Measurements from ENCODE around the gene MRPL1.
"Not testable (repeated sequence)": the region's sequence is repeated elsewhere in the genome, so short reads cannot be mapped to it uniquely, and the experiment has no call there.

MRPL1 gene

DNA sequence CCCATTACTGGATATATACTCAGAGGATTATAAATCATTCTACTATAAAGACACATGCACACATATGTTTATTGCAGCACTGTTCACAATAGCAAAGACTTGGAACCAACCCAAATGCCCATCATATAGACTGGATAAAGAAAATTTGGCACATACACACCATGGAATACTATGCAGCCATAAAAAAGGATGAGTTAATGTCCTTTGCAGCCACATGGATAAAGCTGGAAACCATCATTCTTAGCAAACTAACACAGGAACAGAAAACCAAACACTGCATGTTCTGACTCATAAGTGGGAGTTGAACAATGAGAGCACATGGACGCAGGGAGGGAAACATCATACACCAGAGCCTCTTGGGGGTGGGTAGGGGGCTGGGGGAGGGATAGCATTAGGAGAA lies 111.0 kb downstream of the MRPL1 start:
- H3K9me3 Mint-ChIP-seq, H3K4me1 Mint-ChIP-seq, H3K4me3 Mint-ChIP-seq: not testable (repeated sequence)

DNA sequence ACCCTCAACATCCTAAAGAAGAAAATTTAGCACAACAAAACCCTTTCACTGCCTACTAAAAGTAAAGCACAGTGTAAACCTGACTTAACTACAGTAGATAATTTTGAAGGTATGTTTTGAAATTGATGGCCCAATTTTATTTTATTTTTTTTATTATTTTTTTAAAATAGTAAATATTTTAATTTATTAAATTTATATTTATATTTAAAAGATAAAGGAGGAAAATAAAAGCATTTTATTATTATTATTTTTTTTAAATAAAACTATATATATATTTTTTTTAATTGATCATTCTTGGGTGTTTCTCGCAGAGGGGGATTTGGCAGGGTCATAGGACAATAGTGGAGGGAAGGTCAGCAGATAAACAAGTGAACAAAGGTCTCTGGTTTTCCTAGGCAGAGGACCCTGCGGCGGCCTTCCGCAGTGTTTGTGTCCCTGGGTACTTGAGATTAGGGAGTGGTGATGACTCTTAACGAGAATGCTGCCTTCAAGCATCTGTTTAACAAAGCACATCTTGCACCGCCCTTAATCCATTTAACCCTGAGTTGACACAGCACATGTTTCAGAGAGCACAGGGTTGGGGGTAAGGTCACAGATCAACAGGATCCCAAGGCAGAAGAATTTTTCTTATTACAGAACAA lies 120.4 kb downstream of the MRPL1 start:
- H3K4me1 Mint-ChIP-seq, H3K9me3 Mint-ChIP-seq, H3K36me3 Mint-ChIP-seq, H3K27me3 Mint-ChIP-seq, H3K4me3 Mint-ChIP-seq, H3K27ac Mint-ChIP-seq: not testable (repeated sequence)

More for the DNA sequence above, 111.0 kb downstream of the MRPL1 start:
- peaks cover 16% of the 10 kb centered on the region for H3K27me3 Mint-ChIP-seq
- not testable (repeated sequence) for H3K27ac Mint-ChIP-seq, H3K36me3 Mint-ChIP-seq

DNA sequence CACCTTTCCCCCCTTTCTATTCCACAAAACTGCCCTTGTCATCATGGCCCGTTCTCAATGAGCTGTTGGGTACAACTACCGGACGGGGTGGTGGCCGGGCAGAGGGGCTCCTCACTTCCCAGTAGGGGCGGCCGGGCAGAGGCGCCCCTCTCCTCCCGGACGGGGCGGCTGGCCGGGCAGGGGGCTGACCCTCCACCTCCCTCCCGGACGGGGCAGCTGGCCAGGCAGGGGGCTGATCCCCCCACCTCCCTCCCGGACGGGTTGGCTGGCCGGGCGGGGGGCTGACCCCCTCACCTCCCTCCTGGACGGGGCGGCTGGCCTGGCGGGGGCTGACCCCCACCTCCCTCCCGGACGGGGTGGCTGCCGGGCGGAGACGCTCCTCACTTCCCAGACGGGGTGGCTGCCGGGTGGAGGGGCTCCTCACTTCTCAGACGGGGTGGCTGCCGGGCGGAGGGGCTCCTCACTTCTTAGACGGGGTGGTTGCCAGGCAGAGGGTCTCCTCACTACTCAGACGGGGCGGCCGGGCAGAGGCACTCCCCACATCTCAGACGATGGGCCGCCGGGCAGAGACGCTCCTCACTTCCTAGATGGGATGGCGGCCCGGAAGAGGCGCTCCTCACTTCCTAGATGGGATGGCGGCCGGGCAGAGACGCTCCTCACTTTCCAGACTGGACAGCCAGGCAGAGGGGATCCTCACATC lies 121.1 kb downstream of the MRPL1 start:
- H3K4me3 Mint-ChIP-seq, H3K9me3 Mint-ChIP-seq, H3K27me3 Mint-ChIP-seq, H3K27ac Mint-ChIP-seq, H3K36me3 Mint-ChIP-seq, H3K4me1 Mint-ChIP-seq: not testable (repeated sequence)

DNA sequence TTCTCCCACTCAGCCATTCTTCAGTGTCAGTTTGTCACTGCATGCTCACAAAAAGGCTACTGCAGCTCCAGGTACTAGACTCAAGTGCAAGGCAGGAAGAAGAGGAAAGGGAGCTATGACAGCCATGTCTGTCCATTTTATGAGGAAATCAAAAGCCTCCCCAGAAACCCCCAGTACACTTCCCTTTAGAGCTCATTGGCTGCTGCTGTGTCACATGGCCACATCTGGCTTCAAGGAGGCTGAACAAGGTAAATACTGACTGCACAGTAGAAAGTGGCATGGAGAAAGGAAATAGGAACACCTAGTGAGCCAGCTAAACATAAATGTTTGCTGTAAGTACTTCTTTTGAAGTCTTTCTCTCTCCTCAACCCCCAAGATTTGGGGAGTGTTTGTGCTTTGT lies 127.3 kb downstream of the MRPL1 start:
- H3K27ac Mint-ChIP-seq = no peak overlapping the region
- peaks cover 3% of the 10 kb centered on the region for H3K27me3 Mint-ChIP-seq
- H3K4me1 Mint-ChIP-seq = no peaks in the 10 kb centered on the region
- peaks cover 1% of the 10 kb centered on the region for H3K9me3 Mint-ChIP-seq
- H3K4me3 Mint-ChIP-seq = no peak overlapping the region
- no peaks in the 10 kb centered on the region for H3K36me3 Mint-ChIP-seq

DNA sequence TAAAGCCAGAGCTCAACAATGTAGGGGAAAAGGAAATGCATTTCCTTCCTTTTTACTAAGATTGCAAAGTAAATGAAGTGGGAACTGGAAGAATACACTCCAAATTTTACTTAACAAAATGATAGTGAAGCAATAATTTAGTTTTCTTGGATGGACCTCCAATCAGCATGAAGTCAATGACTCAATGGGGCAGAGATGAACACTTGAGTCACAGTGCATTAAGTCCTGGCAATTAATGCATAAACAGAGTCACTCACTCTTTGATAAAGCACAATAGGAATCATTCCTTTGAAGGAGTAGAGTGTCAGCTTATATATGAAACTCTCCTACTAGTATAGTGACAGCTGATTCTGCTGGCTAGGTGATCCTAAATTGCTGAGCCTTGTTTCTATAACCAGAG lies 127.8 kb downstream of the MRPL1 start:
- Mint-ChIP-seq H3K4me1 (no peaks in the 10 kb centered on the region), H3K27ac (no peak overlapping the region), H3K36me3 (no peaks in the 10 kb centered on the region), H3K9me3 (no peaks in the 10 kb centered on the region), H3K27me3 (peaks cover 3% of the 10 kb centered on the region), H3K4me3 (no peak overlapping the region)

DNA sequence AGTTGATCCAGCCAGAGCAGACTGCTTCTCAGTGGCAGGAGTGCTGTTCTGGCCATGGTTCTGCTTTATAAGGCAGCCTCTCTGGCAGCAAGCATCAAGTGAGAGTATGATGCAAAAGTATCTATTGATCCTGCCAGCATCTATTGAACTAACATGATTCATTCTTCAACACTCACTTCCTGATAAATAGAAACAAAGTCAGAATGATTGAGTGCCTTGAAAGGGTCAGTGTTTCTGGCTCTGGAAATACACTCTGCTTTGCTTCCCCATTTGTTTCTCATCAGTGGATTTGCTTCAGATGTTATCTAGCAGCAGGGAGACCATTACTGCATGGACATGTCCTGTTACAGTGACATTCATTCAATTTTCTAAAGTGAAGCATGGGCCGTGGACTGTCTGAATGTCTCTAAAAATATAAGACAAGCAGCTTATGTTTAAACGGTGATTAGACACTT lies 128.3 kb downstream of the MRPL1 start:
- peaks cover 3% of the 10 kb centered on the region for H3K27me3 Mint-ChIP-seq
- no peaks in the 10 kb centered on the region for H3K36me3 Mint-ChIP-seq
- H3K4me3 Mint-ChIP-seq = no peak overlapping the region
- no peak overlapping the region for H3K27ac Mint-ChIP-seq
- H3K4me1 Mint-ChIP-seq = no peaks in the 10 kb centered on the region
- no peaks in the 10 kb centered on the region for H3K9me3 Mint-ChIP-seq

DNA sequence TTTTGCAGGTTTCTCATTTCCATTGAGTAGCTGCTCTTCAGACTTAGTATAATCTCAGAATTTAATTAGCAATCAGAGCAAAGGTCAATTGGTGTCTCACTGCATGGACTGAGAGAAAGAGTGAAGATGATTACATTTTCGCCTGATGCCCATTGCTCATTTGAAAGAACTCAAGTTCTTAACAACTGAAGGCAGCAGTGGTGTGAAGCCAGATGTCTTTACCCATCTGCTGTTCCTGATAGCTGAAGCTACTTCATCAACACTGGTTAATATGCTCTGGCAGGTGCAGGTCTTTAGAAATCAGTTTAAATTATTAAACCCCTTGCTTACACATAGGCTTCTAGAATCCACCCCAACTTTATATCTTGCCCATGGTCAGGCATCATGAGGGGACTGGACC lies 130.0 kb downstream of the MRPL1 start:
- H3K27me3 Mint-ChIP-seq = peaks cover 3% of the 10 kb centered on the region
- H3K27ac Mint-ChIP-seq = no peak overlapping the region
- H3K4me3 Mint-ChIP-seq = no peak overlapping the region
- no peaks in the 10 kb centered on the region for H3K4me1 Mint-ChIP-seq
- no peaks in the 10 kb centered on the region for H3K9me3 Mint-ChIP-seq
- H3K36me3 Mint-ChIP-seq = no peaks in the 10 kb centered on the region

DNA sequence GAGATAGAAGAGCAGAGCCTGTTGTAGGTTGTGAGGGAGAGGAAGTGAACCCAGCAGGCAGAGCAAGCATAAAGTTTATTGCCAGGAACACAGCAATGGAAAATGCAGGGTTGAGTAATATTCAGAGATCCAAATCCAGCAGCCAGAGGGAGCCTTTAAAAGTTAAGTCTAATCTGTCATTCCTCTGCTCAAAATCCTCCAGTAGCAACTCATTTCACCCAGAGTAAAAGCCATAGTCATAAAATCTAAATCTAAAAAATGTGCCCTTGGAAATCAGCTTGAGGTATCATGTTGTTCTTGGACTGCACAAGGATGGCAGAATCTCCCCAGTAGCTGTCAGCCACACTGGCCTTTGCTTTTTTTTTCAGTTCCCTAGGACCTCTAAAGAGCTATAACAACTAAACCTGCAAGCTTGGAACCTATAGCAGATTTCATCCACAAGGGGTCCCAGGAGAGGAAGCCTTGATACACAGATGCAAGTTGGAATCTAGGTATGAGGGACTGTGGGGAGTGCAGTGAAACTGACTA lies 131.6 kb downstream of the MRPL1 start:
- Mint-ChIP-seq H3K9me3 (no peaks in the 10 kb centered on the region), H3K4me1 (no peaks in the 10 kb centered on the region), H3K4me3 (no peak overlapping the region), H3K27ac (no peak overlapping the region), H3K27me3 (peaks cover 3% of the 10 kb centered on the region), H3K36me3 (no peaks in the 10 kb centered on the region)

DNA sequence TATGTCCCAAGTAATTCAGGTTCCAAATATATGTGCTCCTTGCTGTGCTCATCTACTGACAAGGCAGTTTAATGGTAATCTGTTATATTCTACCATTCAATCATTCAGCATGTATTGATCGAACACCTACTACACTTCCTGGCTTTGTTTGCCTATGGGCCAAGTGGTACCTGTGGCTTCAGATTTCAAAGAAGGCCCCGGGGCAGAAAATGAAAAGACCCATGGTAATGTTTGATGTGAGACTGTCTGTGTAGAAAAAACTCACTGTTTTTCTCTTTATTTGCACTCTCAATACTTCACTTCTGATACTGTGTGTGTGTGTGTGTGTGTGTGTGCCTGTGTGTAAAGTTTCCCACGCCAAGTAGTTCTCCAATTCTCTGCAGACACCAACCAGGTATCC lies 133.4 kb downstream of the MRPL1 start:
- Mint-ChIP-seq H3K36me3 (no peaks in the 10 kb centered on the region), H3K9me3 (no peaks in the 10 kb centered on the region), H3K4me3 (no peak overlapping the region), H3K27me3 (peaks cover 5% of the 10 kb centered on the region), H3K27ac (no peak overlapping the region), H3K4me1 (no peaks in the 10 kb centered on the region)

DNA sequence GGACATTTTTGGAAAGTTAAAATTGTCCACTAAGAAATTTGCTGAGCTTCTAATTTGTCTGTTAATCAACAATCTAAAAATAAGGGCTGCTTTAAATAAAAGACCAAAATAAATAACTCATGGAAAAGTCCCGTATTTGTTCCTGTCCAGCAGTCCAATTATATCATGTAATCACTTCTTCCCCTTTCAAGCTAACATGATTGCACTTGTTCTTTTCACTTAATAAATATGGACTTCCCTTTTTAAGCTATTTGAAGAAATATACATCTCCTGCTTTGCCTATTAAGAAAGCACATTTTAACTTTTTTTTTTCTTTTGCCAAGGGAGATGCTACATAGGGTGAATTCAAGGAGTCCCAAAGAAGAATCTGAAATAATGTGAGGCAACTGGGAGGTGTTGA lies 138.9 kb downstream of the MRPL1 start:
- no peaks in the 10 kb centered on the region for H3K36me3 Mint-ChIP-seq
- H3K27me3 Mint-ChIP-seq = peaks cover 3% of the 10 kb centered on the region
- H3K9me3 Mint-ChIP-seq = no peaks in the 10 kb centered on the region
- no peaks in the 10 kb centered on the region for H3K4me1 Mint-ChIP-seq
- H3K4me3 Mint-ChIP-seq = no peak overlapping the region
- no peak overlapping the region for H3K27ac Mint-ChIP-seq

DNA sequence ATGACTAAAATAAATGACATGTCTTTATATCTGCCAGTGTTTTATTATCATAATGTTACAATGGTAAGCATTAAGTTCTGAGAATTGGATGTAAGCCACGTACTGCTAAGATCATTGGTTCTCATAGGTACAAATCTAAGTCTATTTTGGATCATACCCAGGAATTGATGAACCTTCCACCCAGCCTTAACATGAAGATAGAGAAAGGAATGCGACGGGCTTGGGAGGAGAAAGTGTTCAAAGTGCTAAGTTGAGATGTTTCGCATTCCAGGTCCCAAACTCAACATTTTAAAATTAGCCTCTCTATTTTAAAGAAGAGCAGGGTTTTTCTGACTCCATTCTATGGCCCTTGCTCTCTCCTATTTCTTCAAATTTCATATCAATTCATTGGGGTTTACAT lies 139.6 kb downstream of the MRPL1 start:
- Mint-ChIP-seq H3K9me3 (no peaks in the 10 kb centered on the region), H3K27me3 (peaks cover 3% of the 10 kb centered on the region), H3K4me3 (no peak overlapping the region), H3K27ac (no peak overlapping the region), H3K36me3 (no peaks in the 10 kb centered on the region), H3K4me1 (no peaks in the 10 kb centered on the region)

Measured in activated naive CD4-positive, alpha-beta T cell treated with anti-CD3 and anti-CD28 coated beads, Interleukin-2, amount 50 U/mL, for 24 hours (primary cell).